Fibroblast of lung (primary cell): ENCODE data around the gene CD79B.

Source experiments
- CTCF ChIP-seq, 2 donors: IDR thresholded peaks in 1 of 2; conservative IDR thresholded peaks in 1 of 2; 1 replicate in 1 of 2; 2 replicates in 1 of 2; pipeline ENCODE4 v1.5.1; 2011 to 2012; ENCODE audit warnings: low read length in 2 of 2, control low read depth in 1 of 2, inconsistent platforms in 1 of 2, low read depth in 1 of 2, mild to moderate bottlenecking in 1 of 2
- EZH2 ChIP-seq: IDR thresholded peaks from 2 replicates; pipeline ENCODE4 v1.5.1; 2012; ENCODE audit warnings: low read length, control low read depth, mild to moderate bottlenecking; ENCODE audit errors: missing control alignments

- no peak for TF ChIP-seq CTCF (conservative IDR thresholded peaks at IDR 0.05 in 1 of 2, IDR thresholded peaks at IDR 0.05 in 1 of 2; ENCODE audit: low read depth in 1 of 2, low read length in 2 of 2)
- TF ChIP-seq EZH2, result no peak
These were observed 7.3 kb upstream of the CD79B start for GRCh38 chr17:63939401-63939800.
